ENCODE results near the gene FOLR1. TPM values are rescaled to one million over a fixed set of nuclear protein-coding genes. Genes with fewer than 3 reads are reported as not detected.

The FOLR1 gene
- total and polyA plus RNA-seq, 9 of the 15 experiments (the other 6 are each of a cell fraction or from before 2014, with no cell fraction given): 0.22 to 2.3 (median 1.0) TPM

- TF ChIP-seq ZNF609 (CRISPR knock-in tag; IDR thresholded peaks at IDR 0.05; ENCODE audit: borderline replicate concordance) (no peak), CHCHD3 (CRISPR knock-in tag; IDR thresholded peaks at IDR 0.05) (no peak), PRMT5 (CRISPR knock-in tag; IDR thresholded peaks at IDR 0.05) (no peak), SMAD2 (IDR thresholded peaks at IDR 0.05; ENCODE audit: low read depth, low read length) (no peak), IRF9 (tag; IDR thresholded peaks at IDR 0.05) (no peak), ZNF583 (CRISPR knock-in tag; IDR thresholded peaks at IDR 0.05) (no peak), PREB (CRISPR knock-in tag; IDR thresholded peaks at IDR 0.05) (no peak), SIRT6 (IDR thresholded peaks at IDR 0.05; ENCODE audit: low read depth, low read length) (no peak)
Observed at GRCh38 chr11:72190631-72191071, 1.3 kb upstream of the FOLR1 start (continued).

Data from K562 (cell line).